Activated B cell treated with CpG ODN at 0.5 μM for 24 hours (primary cell): ENCODE measurements around the gene CORO6. TPM values are rescaled to one million over a fixed set of nuclear protein-coding genes. Genes with fewer than 3 reads are reported as not detected.
A peak's percentile ranks its signal among the peaks of the same experiment; 100 is the strongest.

Source experiments
- ATAC-seq: fragments of 200-7000 bp; cut with Tn5 transposase; one replicate; pipeline ENCODE4 v1.10.0; 2021; ENCODE audit warnings: low read depth, mild to moderate bottlenecking, moderate library complexity
- CTCF ChIA-PET: fragments of 350-600 bp; sonication (Branson Sonifier 250); formaldehyde crosslinking; loops from one replicate; lab custom pipeline; 2021; ENCODE audit warnings: antibody characterized with exemption; lab: Charles Lee
- POLR2A ChIA-PET: fragments of 350-600 bp; sonication (Branson Sonifier 250); formaldehyde crosslinking; loops from one replicate; lab custom pipeline; 2021; ENCODE audit warnings: antibody characterized with exemption; lab: Charles Lee
- DNase-seq: peaks from one replicate; pipeline ENCODE4 v3.0.0; 2022
- H3K27ac Mint-ChIP-seq: one replicate; pipeline ENCODE4 v1.8.0; 2020; ENCODE audit warnings: mixed read lengths
- H3K27me3 Mint-ChIP-seq: one replicate; pipeline ENCODE4 v1.8.0; 2021; ENCODE audit warnings: mixed read lengths
- H3K36me3 Mint-ChIP-seq: one replicate; pipeline ENCODE4 v1.8.0; 2021; ENCODE audit warnings: low read depth, mixed read lengths
- H3K4me1 Mint-ChIP-seq: one replicate; pipeline ENCODE4 v1.8.0; 2021; ENCODE audit warnings: mixed read lengths
- H3K4me3 Mint-ChIP-seq: one replicate; pipeline ENCODE4 v1.8.0; 2020; ENCODE audit warnings: mild to moderate bottlenecking, mixed read lengths
- H3K9me3 Mint-ChIP-seq: one replicate; pipeline ENCODE4 v1.8.0; 2020; ENCODE audit warnings: mixed read lengths
- intact Hi-C: fragments of 100-400 bp; cut with micrococcal nuclease; formaldehyde crosslinking; loops from one replicate; pipeline ENCODE4 v1.15.1; 2024
- total RNA-seq: library from RNA; stranded (reverse); gene quantifications from 2 replicates; pipeline ENCODE4 v1.2.3, GENCODE V29; 2022
- TF ChIP-seq, protein P1 (sequence below): fragments of 200-600 bp; IDR thresholded peaks from one replicate; pipeline ENCODE4 v1.8.0; 2022; ENCODE audit warnings: antibody characterized with exemption, mild to moderate bottlenecking

CORO6 gene
- total RNA-seq, 1 donor from 2014 or later = 4.1 TPM

DNA sequence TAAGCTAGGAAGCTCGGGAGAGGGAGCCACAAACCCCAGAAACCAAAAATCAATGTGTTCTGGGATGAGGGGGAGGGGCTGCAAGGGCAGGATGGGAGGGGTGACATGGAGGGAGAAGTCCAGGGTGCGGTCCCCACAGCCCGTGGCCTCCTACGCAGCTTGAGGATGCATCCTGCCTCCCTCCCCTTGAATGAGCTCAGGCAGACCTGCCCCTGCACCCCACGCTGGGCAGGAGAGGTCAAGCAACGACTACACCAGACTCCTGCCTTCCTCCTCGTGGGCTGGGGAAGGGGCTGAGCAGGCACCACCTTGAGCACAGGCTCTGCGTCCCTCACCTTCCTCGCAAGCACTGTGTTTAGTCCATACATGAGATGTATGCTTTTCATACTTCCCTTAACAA, 25.9 kb downstream of the CORO6 start:
- TF ChIP-seq, protein P1, sequence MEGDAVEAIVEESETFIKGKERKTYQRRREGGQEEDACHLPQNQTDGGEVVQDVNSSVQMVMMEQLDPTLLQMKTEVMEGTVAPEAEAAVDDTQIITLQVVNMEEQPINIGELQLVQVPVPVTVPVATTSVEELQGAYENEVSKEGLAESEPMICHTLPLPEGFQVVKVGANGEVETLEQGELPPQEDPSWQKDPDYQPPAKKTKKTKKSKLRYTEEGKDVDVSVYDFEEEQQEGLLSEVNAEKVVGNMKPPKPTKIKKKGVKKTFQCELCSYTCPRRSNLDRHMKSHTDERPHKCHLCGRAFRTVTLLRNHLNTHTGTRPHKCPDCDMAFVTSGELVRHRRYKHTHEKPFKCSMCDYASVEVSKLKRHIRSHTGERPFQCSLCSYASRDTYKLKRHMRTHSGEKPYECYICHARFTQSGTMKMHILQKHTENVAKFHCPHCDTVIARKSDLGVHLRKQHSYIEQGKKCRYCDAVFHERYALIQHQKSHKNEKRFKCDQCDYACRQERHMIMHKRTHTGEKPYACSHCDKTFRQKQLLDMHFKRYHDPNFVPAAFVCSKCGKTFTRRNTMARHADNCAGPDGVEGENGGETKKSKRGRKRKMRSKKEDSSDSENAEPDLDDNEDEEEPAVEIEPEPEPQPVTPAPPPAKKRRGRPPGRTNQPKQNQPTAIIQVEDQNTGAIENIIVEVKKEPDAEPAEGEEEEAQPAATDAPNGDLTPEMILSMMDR = no peak
- Mint-ChIP-seq H3K4me3 (no peak overlapping the region), H3K9me3 (no peaks in the 10 kb centered on the region), H3K27me3 (no peaks in the 10 kb centered on the region), H3K4me1 (peaks cover 17% of the 10 kb centered on the region), H3K27ac (no peak overlapping the region), H3K36me3 (no peaks in the 10 kb centered on the region)
- DNase-seq = no peak
- ChIA-PET CTCF (interaction anchor here (1.2 kb wide), 1 partner anchor 16 kb away, joined by 3 read pairs; no protein-coding TSS in a partner anchor), POLR2A (no interaction called here)
- ATAC-seq = no peak
- intact Hi-C loops = loop anchor here (10.0 kb wide), 1 partner anchor 642 kb away; the partner anchor contains the start of gene PHF12

DNA sequence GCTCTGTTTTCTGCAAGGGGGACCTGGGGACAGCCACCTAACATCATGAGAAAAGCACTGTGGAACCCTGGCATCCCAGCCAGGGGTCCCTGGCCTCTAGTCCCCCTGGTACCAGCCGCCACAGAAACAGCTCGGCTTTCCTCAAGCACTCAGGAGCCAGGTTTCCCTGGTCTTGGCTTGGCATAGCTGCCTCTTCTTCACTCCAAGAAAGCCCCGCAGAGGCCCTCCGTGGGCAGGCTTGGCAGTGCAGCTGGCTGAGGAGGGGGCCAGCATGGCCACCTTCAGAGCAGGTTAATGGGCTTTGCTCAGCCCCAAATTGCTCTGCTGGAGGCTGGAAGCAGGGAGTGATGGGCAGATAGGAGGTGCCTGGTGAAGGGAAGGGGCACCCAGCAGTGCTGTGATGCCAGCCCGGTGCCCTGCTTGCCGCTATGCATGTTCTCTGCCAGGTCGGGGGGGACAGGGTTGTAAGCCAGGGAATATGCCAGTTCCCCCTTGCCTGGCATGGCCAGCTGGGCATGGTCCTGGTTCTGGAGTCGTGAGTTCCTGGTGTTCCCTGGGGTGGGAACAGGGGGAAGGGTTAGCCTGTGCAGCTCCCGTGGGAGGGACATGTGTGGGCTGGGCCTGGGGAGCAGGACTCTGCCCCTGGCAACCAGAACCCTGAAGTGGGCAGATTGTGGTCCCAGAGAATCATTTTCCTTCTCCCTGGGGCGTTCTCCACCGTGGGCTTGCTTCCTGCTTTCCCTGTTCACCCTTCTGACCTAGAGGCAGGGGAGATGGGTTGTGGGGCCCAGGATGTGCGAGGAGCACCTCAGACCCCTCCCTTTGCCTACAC, 26.6 kb downstream of the CORO6 start:
- H3K4me3 Mint-ChIP-seq = no peak overlapping the region
- no peaks in the 10 kb centered on the region for H3K9me3 Mint-ChIP-seq
- TF ChIP-seq, protein P1 = no peak
- ATAC-seq (no peak), DNase-seq (no peak)
- intact Hi-C loops = loop anchor here (10.0 kb wide), 1 partner anchor 641 kb away; the partner anchor contains the start of gene PHF12
- H3K4me1 Mint-ChIP-seq = peaks cover 24% of the 10 kb centered on the region
- H3K27ac Mint-ChIP-seq = no peak overlapping the region
- POLR2A ChIA-PET = no interaction called here
- CTCF ChIA-PET = interaction anchor here (1.2 kb wide), 1 partner anchor 15 kb away, joined by 3 read pairs; no protein-coding TSS in a partner anchor
- H3K36me3 Mint-ChIP-seq = no peaks in the 10 kb centered on the region
- H3K27me3 Mint-ChIP-seq = no peaks in the 10 kb centered on the region

DNA sequence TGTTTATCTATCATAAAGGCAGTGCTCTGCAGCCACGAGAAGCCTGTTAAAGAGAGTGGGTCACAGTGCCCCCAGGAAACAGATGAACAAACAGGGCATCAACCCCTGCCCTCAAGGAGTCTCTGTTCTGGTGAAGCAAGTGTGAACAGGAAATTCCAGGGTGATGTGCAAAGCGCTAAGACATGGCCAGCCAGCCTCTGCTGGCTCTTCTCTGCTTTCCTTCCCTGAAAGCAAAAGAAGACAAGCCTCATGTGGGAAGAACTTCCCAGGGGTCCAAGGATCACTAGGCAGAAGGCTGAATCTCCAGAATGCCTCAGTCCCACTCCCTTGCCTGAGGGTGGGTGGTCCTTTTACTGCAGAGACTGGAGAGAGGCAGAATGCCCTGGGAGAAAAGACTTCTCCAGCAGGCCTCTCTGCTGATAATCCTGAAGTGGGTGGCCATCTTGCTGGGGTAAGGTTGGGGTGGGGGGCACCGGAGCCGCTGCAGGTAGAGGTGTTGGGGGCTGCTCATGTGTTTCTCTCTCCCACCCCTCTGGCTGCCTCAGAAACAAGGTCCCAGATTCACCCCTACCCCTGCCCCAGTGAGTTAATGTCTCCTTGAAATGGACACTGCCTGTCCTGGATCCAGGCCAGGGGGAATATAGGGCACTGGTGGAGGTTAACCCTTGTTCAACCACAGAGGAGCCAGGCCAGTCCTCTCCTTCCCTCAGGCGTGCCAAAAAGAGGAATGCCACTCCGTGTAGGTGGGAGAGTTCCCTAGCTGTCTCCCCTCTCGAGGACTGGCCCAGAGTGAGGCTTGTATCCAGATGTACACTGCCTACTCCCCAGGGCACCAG, 27.4 kb downstream of the CORO6 start:
- DNase-seq (no peak), ATAC-seq (no peak)
- H3K36me3 Mint-ChIP-seq = no peaks in the 10 kb centered on the region
- CTCF ChIA-PET = no interaction called here
- POLR2A ChIA-PET = no interaction called here
- H3K4me1 Mint-ChIP-seq = peaks cover 32% of the 10 kb centered on the region
- intact Hi-C loops = loop anchor here (10.0 kb wide), 1 partner anchor 641 kb away; the partner anchor contains the start of gene PHF12
- H3K27me3 Mint-ChIP-seq = no peaks in the 10 kb centered on the region
- no peaks in the 10 kb centered on the region for H3K9me3 Mint-ChIP-seq
- H3K27ac Mint-ChIP-seq = no peak overlapping the region
- H3K4me3 Mint-ChIP-seq = peak overlapping the region; percentile 73
- TF ChIP-seq, protein P1 = no peak

DNA sequence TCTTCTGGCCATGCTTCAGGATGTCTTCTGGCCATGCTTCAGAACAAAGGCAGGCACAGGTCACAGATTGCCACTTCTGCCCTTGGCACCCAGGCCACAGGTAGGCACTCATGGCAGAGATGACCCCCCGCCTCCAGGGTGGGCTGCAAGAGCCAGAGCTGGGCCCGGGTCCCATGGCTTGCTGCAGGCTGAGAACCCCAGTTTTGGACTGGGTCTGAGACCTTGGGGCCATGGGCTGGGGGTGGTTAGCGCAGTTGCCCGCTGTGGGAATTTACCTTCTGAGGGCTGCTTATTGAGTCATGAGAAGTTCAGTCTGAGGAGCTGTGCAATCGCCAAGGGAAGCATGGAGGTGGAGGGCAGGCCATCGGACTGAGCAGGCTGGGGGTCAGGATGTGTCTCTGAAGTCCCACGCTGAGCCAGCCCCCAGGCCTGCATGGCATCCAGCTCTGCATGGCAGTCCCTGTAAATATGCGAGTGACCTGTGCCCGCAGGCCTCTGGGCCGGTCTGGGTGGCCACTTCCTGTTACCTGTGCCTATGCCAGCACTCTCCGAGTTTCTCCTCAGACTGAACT, 28.1 kb downstream of the CORO6 start:
- ChIA-PET POLR2A (interaction anchor here (0.7 to 1.1 kb wide), 4 partner anchors 14 to 27 kb away, joined by 3 to 5 read pairs (median 4); no protein-coding TSS in a partner anchor), CTCF (interaction anchor here (0.6 to 4.3 kb wide), 4 partner anchors 16 to 225 kb away, joined by 3 to 70 read pairs (median 7); no protein-coding TSS in a partner anchor)
- H3K4me1 Mint-ChIP-seq = peaks cover 38% of the 10 kb centered on the region
- H3K4me3 Mint-ChIP-seq = peak overlapping the region; percentile 73
- TF ChIP-seq, protein P1 = no peak
- no peak for DNase-seq
- ATAC-seq = no peak
- H3K36me3 Mint-ChIP-seq = peaks cover 3% of the 10 kb centered on the region
- intact Hi-C loops = loop anchor here (10.0 kb wide), 1 partner anchor 640 kb away; the partner anchor contains the start of gene PHF12
- H3K9me3 Mint-ChIP-seq = no peaks in the 10 kb centered on the region
- H3K27me3 Mint-ChIP-seq = no peaks in the 10 kb centered on the region
- H3K27ac Mint-ChIP-seq = no peak overlapping the region
